ENCODE measurements around the gene SPARCL1. TPM values are rescaled to one million over a fixed set of nuclear protein-coding genes. Genes with fewer than 3 reads are reported as not detected.
A peak's percentile ranks its signal among the peaks of the same experiment; 100 is the strongest.

The SPARCL1 gene
- total RNA-seq, 2 donors from 2014 or later = 1,225 to 2,315 TPM

GRCh38 chr4:87481377-87481776 is 47.8 kb downstream of the SPARCL1 start:
- no peaks in the 10 kb centered on the region for H3K4me1 ChIP-seq (ENCODE audit: control insufficient read depth in 1 of 2, low read depth in 2 of 2)
- H3K9me3 ChIP-seq = no peaks in the 10 kb centered on the region
- DNase-seq (ENCODE audit: low spot score) = no peak
- no peaks in the 10 kb centered on the region for H3K27me3 ChIP-seq (replicated peaks; ENCODE audit: insufficient read depth)
- TF ChIP-seq, protein P1, sequence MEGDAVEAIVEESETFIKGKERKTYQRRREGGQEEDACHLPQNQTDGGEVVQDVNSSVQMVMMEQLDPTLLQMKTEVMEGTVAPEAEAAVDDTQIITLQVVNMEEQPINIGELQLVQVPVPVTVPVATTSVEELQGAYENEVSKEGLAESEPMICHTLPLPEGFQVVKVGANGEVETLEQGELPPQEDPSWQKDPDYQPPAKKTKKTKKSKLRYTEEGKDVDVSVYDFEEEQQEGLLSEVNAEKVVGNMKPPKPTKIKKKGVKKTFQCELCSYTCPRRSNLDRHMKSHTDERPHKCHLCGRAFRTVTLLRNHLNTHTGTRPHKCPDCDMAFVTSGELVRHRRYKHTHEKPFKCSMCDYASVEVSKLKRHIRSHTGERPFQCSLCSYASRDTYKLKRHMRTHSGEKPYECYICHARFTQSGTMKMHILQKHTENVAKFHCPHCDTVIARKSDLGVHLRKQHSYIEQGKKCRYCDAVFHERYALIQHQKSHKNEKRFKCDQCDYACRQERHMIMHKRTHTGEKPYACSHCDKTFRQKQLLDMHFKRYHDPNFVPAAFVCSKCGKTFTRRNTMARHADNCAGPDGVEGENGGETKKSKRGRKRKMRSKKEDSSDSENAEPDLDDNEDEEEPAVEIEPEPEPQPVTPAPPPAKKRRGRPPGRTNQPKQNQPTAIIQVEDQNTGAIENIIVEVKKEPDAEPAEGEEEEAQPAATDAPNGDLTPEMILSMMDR (IDR thresholded peaks at IDR 0.05) = no peak
- H3K27ac ChIP-seq = no peak overlapping the region
- no peak overlapping the region for H3K4me3 ChIP-seq
- no peak for ATAC-seq (ENCODE audit: insufficient number of reproducible peaks, low FRiP score, low read depth)
- H3K36me3 ChIP-seq = peaks cover 54% of the 10 kb centered on the region

GRCh38 chr4:87478732-87479250 is 50.4 kb downstream of the SPARCL1 start:
- H3K27ac ChIP-seq = peak overlapping the region in 1 of 2 donors; percentile 14
- ATAC-seq (ENCODE audit: insufficient number of reproducible peaks, low FRiP score, low read depth) (no peak), DNase-seq (ENCODE audit: low spot score) (no peak)
- H3K4me3 ChIP-seq = no peak overlapping the region
- no peaks in the 10 kb centered on the region for H3K27me3 ChIP-seq (replicated peaks; ENCODE audit: insufficient read depth)
- H3K9me3 ChIP-seq = no peaks in the 10 kb centered on the region
- H3K36me3 ChIP-seq = peaks cover 70% of the 10 kb centered on the region
- H3K4me1 ChIP-seq (ENCODE audit: control insufficient read depth in 1 of 2, low read depth in 2 of 2) = no peaks in the 10 kb centered on the region
- TF ChIP-seq, protein P1 (IDR thresholded peaks at IDR 0.05) = no peak

DNA sequence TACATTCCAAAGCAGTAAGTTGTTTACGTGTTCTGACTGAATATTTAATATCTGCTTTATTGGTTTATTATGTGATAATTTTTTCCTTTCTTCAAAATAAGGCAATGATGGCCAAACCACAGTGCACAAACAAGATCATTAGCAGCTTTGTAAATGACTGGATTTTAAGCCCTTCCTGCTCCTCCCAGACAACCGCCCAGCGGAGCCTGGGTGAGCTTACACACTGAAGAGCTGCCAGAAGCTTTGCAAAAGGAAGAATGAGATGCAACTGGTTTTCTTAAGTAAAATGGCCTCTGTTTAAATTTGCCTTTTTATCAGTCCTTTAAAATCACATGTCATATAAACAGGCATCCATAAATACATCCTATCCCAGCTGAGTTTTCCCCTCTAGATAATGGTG is 52.2 kb downstream of the SPARCL1 start:
- H3K9me3 ChIP-seq = no peaks in the 10 kb centered on the region
- H3K27me3 ChIP-seq (replicated peaks; ENCODE audit: insufficient read depth) = no peaks in the 10 kb centered on the region
- ATAC-seq (ENCODE audit: insufficient number of reproducible peaks, low FRiP score, low read depth) (no peak), DNase-seq (ENCODE audit: low spot score) (no peak)
- peak overlapping the region in 1 of 2 donors; percentile 7 for H3K27ac ChIP-seq
- H3K4me3 ChIP-seq = no peak overlapping the region
- no peaks in the 10 kb centered on the region for H3K4me1 ChIP-seq (ENCODE audit: control insufficient read depth in 1 of 2, low read depth in 2 of 2)
- H3K36me3 ChIP-seq = peaks cover 67% of the 10 kb centered on the region
- TF ChIP-seq, protein P1 (IDR thresholded peaks at IDR 0.05) = no peak

- DNase-seq (ENCODE audit: low spot score) (no peak), ATAC-seq (ENCODE audit: insufficient number of reproducible peaks, low FRiP score, low read depth) (no peak)
- no peaks in the 10 kb centered on the region for H3K27me3 ChIP-seq (replicated peaks; ENCODE audit: insufficient read depth)
- no peak overlapping the region for H3K4me3 ChIP-seq
- peaks cover 0 to 3% of the 10 kb centered on the region in 2 donors for H3K4me1 ChIP-seq (ENCODE audit: control insufficient read depth in 1 of 2, low read depth in 2 of 2)
- peaks cover 6% of the 10 kb centered on the region for H3K36me3 ChIP-seq
- peak overlapping the region in 1 of 2 donors; percentile 8 for H3K27ac ChIP-seq
- H3K9me3 ChIP-seq = no peaks in the 10 kb centered on the region
- TF ChIP-seq, protein P1 (IDR thresholded peaks at IDR 0.05) = no peak
Measured at GRCh38 chr4:87469390-87469789, 59.8 kb downstream of the SPARCL1 start.

GRCh38 chr4:87465739-87466366 is 63.3 kb downstream of the SPARCL1 start:
- Histone ChIP-seq H3K27ac (no peak overlapping the region), H3K4me1 (ENCODE audit: control insufficient read depth in 1 of 2, low read depth in 2 of 2) (peaks cover 0 to 3% of the 10 kb centered on the region in 2 donors), H3K27me3 (replicated peaks; ENCODE audit: insufficient read depth) (no peaks in the 10 kb centered on the region), H3K9me3 (no peaks in the 10 kb centered on the region), H3K36me3 (no peaks in the 10 kb centered on the region), H3K4me3 (no peak overlapping the region)
- DNase-seq (ENCODE audit: low spot score) (no peak), ATAC-seq (ENCODE audit: insufficient number of reproducible peaks, low FRiP score, low read depth) (peak; percentile 34)
- TF ChIP-seq, protein P1 (IDR thresholded peaks at IDR 0.05) = peak; percentile 62

All from thoracic aorta (tissue), 2 donors.